A549 (cell line): ENCODE results near the gene ALDH4A1. TPM values are rescaled to one million over a fixed set of nuclear protein-coding genes. Genes with fewer than 3 reads are reported as not detected.

ENCODE experiments used
- ATAC-seq, 2 experiments: fragments of 200-7000 bp in 1 of 2; fragments of >200 bp in 1 of 2; cut with Nextera tagmentation in 1 of 2; cut with Tn5 transposase in 1 of 2; 3 replicates each; pipeline versions ENCODE4 v1.8.0 to v1.9.1; 2018 to 2020; ENCODE audit warnings: mild to moderate bottlenecking in 1 of 2, moderate library complexity in 1 of 2
- CTCF ChIA-PET: fragments of 300-600 bp; sonication (Branson Sonifier 250); formaldehyde crosslinking; extraction: SDS; loops from one replicate; lab custom pipeline; 2021; ENCODE audit warnings: antibody characterized with exemption, inconsistent platforms; lab: Yijun Ruan, JAX
- POLR2A ChIA-PET: fragments of 350-600 bp; formaldehyde crosslinking; extraction: SDS; loops from one replicate; lab custom pipeline; 2021; ENCODE audit warnings: antibody characterized with exemption, inconsistent platforms; lab: Yijun Ruan, JAX
- DNase-seq, 2 experiments: peaks; one replicate each; pipeline versions ENCODE4 v3.0.0 to v3.0.0-alpha.2; 2011 to 2016; ENCODE audit warnings: low read depth in 1 of 2, low spot score in 1 of 2
- FAIRE-seq: peaks from 2 replicates; lab custom pipeline; 2011; peaks lifted over from hg19 to GRCh38; lab: Jason Lieb, UNC
- H3K27ac ChIP-seq, 2 experiments: fragments of >200 bp; sonication (Bioruptor Twin); formaldehyde crosslinking; 3 replicates each; pipeline ENCODE4 v1.5.1; 2016 to 2017
- H3K4me1 ChIP-seq: fragments of >200 bp; sonication (Bioruptor Twin); formaldehyde crosslinking; 3 replicates; pipeline ENCODE4 v1.6.1; 2016
- H3K4me2 ChIP-seq: fragments of >200 bp; sonication (Bioruptor Twin); formaldehyde crosslinking; 3 replicates; pipeline ENCODE4 v1.6.1; 2016
- H3K4me3 ChIP-seq: fragments of >200 bp; sonication (Bioruptor Twin); formaldehyde crosslinking; 3 replicates; pipeline ENCODE4 v1.5.1; 2016
- H3K9me3 ChIP-seq: fragments of >200 bp; sonication (Bioruptor Twin); formaldehyde crosslinking; 3 replicates; pipeline ENCODE4 v1.6.1; 2016
- CBX2 ChIP-seq: fragments of 200-600 bp; sonication (generic); IDR thresholded peaks from 2 replicates; pipeline ENCODE4 v1.6.1; 2016; ENCODE audit warnings: low read depth, mild to moderate bottlenecking, borderline replicate concordance
- CHD4 ChIP-seq: fragments of 200-600 bp; sonication (generic); IDR thresholded peaks from 2 replicates; pipeline ENCODE4 v1.6.1; 2016; ENCODE audit warnings: antibody characterized with exemption, mild to moderate bottlenecking, borderline replicate concordance
- EP300 ChIP-seq, 2 experiments: fragments of >200 bp; sonication (Bioruptor Twin); formaldehyde crosslinking; IDR thresholded peaks; 2 replicates in 1 of 2; 3 replicates in 1 of 2; pipeline ENCODE4 v1.6.1; 2016 to 2017
- HOXA7 ChIP-seq: fragments of 250-450 bp; sonication (Bioruptor Pico); IDR thresholded peaks from 2 replicates; pipeline ENCODE4 v1.5.0; 2020; ENCODE audit warnings: mild to moderate bottlenecking, moderate library complexity
- MAFK ChIP-seq: fragments of 450-650 bp; IDR thresholded peaks from 2 replicates; pipeline ENCODE4 v1.6.1; 2014; ENCODE audit not compliant: partially characterized antibody
- MAZ ChIP-seq: fragments of 150-350 bp; IDR thresholded peaks from 2 replicates; pipeline ENCODE4 v1.6.1; 2014; ENCODE audit warnings: antibody characterized with exemption, low read depth, low read length, borderline replicate concordance
- NFE2L2 ChIP-seq: fragments of 150-350 bp; conservative IDR thresholded peaks from 2 replicates; pipeline ENCODE4 v1.6.1; 2014; ENCODE audit warnings: low read length
- RNF2 ChIP-seq: fragments of 200-600 bp; sonication (generic); IDR thresholded peaks from 2 replicates; pipeline ENCODE4 v1.6.1; 2016; ENCODE audit warnings: low read depth, mild to moderate bottlenecking, antibody characterized with exemption, moderate library complexity, borderline replicate concordance
- ZNF302 ChIP-seq: fragments of 250-450 bp; sonication (Bioruptor Pico); IDR thresholded peaks from 2 replicates; pipeline ENCODE4 v1.9.0; 2021; ENCODE audit warnings: inconsistent platforms, mild to moderate bottlenecking, moderate library complexity
- ZSCAN20 ChIP-seq: fragments of 250-450 bp; sonication (Bioruptor Pico); IDR thresholded peaks from 2 replicates; pipeline ENCODE4 v1.8.0; 2022; ENCODE audit warnings: mild to moderate bottlenecking, moderate library complexity
- WGBS: methylation state at CpG from one replicate; pipeline ENCODE4 v1.1.6; 2017; ENCODE audit errors: missing lambda C conversion rate; 5-methylcytosine and 5-hydroxymethylcytosine counted together
- polyA plus RNA-seq, 4 experiments: library from polyadenylated mRNA; depleted of rRNA in 3 of 4; stranded (reverse); fragments of >200 nt; fragmentation: RNase III in 1 of 4; extraction: RNeasy Plus Mini Kit Qiagen cat#74134 plus additional on column Dnase treatment in 1 of 4; gene quantifications; 2 replicates in 3 of 4; 3 replicates in 1 of 4; pipeline ENCODE4 v1.2.3, GENCODE V29; 2011 to 2017
- TF ChIP-seq, protein P1 (sequence below): IDR thresholded peaks from 2 replicates; pipeline ENCODE4 v1.6.1; 2012
- TF ChIP-seq, protein P2 (sequence below): fragments of 200-600 bp; sonication (generic); IDR thresholded peaks from 2 replicates; pipeline ENCODE4 v1.6.1; 2016; ENCODE audit warnings: antibody characterized with exemption, mild to moderate bottlenecking, moderate library complexity
- TF ChIP-seq, protein P3 (sequence below): fragments of 150-350 bp; IDR thresholded peaks from 2 replicates; pipeline ENCODE4 v1.6.1; 2014; ENCODE audit warnings: low read depth, mild to moderate bottlenecking, low read length
- TF ChIP-seq, protein P4 (sequence below): fragments of 250-450 bp; sonication (Bioruptor Pico); IDR thresholded peaks from 2 replicates; pipeline ENCODE4 v1.5.0; 2020; ENCODE audit warnings: low read depth, mild to moderate bottlenecking, moderate library complexity

ALDH4A1 gene
- polyA plus RNA-seq, 2 of the 4 experiments (the other 2 are of a cell fraction): 9.4 to 15.4 TPM

DNA sequence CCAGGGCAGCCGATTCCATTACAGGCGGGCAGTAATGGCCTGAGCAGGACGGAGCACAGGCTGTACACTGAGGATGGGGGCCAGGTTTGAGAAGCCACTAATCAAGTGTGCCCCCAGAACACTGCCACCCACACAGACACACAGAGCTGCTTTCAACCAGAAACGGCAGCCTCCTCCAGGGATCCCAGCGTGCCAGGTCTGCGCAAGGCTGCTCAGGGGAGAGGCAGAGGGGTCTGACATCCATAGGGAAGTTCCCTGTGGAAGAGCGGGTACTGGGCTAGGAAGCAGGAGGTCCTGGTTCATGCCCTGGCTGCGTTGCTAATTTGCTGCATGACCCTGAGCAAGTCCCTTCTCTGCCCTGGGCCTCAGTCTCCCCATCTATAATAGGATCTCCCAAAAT, 26.1 kb upstream of the ALDH4A1 start:
- Histone ChIP-seq H3K9me3 (no peaks in the 10 kb centered on the region), H3K4me1 (peaks cover 81% of the 10 kb centered on the region), H3K4me3 (no peak overlapping the region), H3K27ac (peak overlapping the region in 1 of 2 experiments; percentile 94; a peak in 4 of 6 replicates), H3K4me2 (peak overlapping the region; percentile 60; the same call in 2 of the 3 replicates)
- DNase-seq: no peak
- ChIA-PET POLR2A (no interaction called here), CTCF (interaction anchor here (1.5 to 8.8 kb wide), 6 partner anchors 8 to 27 kb away, joined by 3 to 77 read pairs (median 6); no protein-coding TSS in a partner anchor)
- WGBS: 91% methylated on average over 7 of the region's 8 CpGs
- TF ChIP-seq CBX2 (no peak), MAZ (no peak), CHD4 (no peak)
- TF ChIP-seq, protein P1, sequence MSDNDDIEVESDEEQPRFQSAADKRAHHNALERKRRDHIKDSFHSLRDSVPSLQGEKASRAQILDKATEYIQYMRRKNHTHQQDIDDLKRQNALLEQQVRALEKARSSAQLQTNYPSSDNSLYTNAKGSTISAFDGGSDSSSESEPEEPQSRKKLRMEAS: no peak
- TF ChIP-seq, protein P2, sequence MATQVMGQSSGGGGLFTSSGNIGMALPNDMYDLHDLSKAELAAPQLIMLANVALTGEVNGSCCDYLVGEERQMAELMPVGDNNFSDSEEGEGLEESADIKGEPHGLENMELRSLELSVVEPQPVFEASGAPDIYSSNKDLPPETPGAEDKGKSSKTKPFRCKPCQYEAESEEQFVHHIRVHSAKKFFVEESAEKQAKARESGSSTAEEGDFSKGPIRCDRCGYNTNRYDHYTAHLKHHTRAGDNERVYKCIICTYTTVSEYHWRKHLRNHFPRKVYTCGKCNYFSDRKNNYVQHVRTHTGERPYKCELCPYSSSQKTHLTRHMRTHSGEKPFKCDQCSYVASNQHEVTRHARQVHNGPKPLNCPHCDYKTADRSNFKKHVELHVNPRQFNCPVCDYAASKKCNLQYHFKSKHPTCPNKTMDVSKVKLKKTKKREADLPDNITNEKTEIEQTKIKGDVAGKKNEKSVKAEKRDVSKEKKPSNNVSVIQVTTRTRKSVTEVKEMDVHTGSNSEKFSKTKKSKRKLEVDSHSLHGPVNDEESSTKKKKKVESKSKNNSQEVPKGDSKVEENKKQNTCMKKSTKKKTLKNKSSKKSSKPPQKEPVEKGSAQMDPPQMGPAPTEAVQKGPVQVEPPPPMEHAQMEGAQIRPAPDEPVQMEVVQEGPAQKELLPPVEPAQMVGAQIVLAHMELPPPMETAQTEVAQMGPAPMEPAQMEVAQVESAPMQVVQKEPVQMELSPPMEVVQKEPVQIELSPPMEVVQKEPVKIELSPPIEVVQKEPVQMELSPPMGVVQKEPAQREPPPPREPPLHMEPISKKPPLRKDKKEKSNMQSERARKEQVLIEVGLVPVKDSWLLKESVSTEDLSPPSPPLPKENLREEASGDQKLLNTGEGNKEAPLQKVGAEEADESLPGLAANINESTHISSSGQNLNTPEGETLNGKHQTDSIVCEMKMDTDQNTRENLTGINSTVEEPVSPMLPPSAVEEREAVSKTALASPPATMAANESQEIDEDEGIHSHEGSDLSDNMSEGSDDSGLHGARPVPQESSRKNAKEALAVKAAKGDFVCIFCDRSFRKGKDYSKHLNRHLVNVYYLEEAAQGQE: no peak
- ATAC-seq: no peak
- FAIRE-seq: no peak

DNA sequence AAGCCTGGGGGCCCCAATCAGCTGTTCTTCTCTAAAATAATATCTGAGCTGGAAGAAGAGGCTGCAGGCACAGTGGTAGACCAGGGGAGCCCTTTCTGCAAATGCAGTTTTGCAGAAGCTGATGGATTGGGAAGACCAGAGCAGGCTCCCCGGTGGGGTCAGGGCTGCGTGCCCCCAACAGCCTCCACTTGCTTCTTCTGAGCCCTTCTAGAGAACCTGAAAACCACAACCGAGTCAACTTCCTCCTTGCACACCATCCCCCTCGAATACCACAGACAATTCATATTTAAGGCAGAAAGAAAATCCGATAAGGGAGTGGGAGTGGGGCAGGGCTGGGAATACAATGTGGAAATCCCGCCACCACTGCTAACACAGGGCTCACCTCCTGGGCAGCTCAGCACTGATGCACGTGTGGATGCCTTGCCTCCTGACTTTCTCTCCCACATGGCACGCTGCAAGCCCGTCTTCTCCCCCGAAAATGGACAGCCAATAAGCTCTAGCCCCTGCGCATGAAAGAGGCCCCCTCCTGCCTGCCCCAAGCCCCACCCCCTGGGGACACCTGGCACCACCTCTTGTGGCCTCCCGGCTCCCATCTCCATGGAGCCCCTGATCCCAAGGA, 25.4 kb upstream of the ALDH4A1 start:
- H3K4me2 ChIP-seq: peak overlapping the region; percentile 60
- DNase-seq: no peak
- no peaks in the 10 kb centered on the region for H3K9me3 ChIP-seq
- H3K4me1 ChIP-seq: peaks cover 81% of the 10 kb centered on the region
- WGBS: 61% methylated on average over 7 of the region's 12 CpGs
- peak overlapping the region; percentile 78 to 94 for H3K27ac ChIP-seq
- TF ChIP-seq, protein P3, sequence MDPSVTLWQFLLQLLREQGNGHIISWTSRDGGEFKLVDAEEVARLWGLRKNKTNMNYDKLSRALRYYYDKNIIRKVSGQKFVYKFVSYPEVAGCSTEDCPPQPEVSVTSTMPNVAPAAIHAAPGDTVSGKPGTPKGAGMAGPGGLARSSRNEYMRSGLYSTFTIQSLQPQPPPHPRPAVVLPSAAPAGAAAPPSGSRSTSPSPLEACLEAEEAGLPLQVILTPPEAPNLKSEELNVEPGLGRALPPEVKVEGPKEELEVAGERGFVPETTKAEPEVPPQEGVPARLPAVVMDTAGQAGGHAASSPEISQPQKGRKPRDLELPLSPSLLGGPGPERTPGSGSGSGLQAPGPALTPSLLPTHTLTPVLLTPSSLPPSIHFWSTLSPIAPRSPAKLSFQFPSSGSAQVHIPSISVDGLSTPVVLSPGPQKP: no peak
- no peak for TF ChIP-seq EP300 (IDR thresholded peaks at IDR 0.05)
- TF ChIP-seq, protein P4, sequence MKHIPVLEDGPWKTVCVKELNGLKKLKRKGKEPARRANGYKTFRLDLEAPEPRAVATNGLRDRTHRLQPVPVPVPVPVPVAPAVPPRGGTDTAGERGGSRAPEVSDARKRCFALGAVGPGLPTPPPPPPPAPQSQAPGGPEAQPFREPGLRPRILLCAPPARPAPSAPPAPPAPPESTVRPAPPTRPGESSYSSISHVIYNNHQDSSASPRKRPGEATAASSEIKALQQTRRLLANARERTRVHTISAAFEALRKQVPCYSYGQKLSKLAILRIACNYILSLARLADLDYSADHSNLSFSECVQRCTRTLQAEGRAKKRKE (CRISPR knock-in tag): no peak
- CTCF ChIA-PET: interaction anchor here (0.6 to 8.8 kb wide), 13 partner anchors 9 to 328 kb away, joined by 3 to 77 read pairs (median 5); no protein-coding TSS in a partner anchor
- peak in 1 of 2 experiments; percentile 3; a peak in 1 of 6 replicates for ATAC-seq
- no peak for FAIRE-seq
- POLR2A ChIA-PET: no interaction called here
- H3K4me3 ChIP-seq: no peak overlapping the region

DNA sequence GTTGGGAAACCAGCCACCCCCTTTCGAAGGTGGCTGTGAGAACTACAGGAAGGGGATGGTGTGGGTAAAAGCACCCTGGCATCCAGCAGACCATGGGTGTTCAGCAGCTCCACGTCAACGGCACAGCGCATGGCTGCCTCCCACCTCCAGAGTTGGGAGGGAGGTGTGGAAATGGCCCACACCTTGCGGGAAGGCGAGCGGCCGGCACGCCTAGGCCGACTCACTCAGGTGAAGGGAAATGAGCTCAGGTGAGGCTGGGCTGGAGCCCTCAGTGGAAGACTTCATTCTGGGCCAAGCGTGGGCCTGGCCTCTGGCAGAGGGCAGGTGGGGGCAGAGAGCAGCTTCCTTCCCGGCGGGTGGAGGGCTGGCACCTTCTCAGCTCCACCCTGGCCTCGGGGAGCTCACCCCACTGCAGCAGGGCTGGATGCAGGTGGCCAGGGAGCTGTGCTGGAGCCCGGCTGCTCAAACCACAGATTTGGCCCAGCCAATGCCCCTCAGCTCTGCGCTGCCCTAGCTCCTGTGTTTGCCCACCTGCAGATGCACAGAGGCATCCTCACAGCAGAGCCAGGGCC, 24.8 kb upstream of the ALDH4A1 start:
- Histone ChIP-seq H3K4me2 (peak overlapping the region; percentile 60), H3K4me1 (peaks cover 81% of the 10 kb centered on the region), H3K27ac (peak overlapping the region; percentile 78 to 94), H3K4me3 (no peak overlapping the region), H3K9me3 (no peaks in the 10 kb centered on the region)
- FAIRE-seq: no peak
- WGBS: 88% methylated on average over 9 of the region's 16 CpGs
- no peak for DNase-seq
- ATAC-seq: peak in 1 of 2 experiments; percentile 8; a peak in 1 of 6 replicates
- ChIA-PET POLR2A (interaction anchor here (0.6 to 1.1 kb wide), 2 partner anchors 28 to 498 kb away, joined by 3 to 5 read pairs; no protein-coding TSS in a partner anchor), CTCF (interaction anchor here (0.6 to 8.8 kb wide), 14 partner anchors 10 to 327 kb away, joined by 3 to 77 read pairs (median 4); no protein-coding TSS in a partner anchor)
- TF ChIP-seq, protein P1: no peak
- no peak for TF ChIP-seq ZSCAN20 (CRISPR knock-in tag)
- no peak for TF ChIP-seq HOXA7
- no peak for TF ChIP-seq NFE2L2
- TF ChIP-seq MAFK: no peak
- TF ChIP-seq MAZ: no peak
- no peak for TF ChIP-seq RNF2
- no peak for TF ChIP-seq ZNF302
